A549 treated with CpdA at 1 μM for 4 hours (cell line): Measurements from ENCODE around the gene CDYL. TPM values are rescaled to one million over a fixed set of nuclear protein-coding genes. Genes with fewer than 3 reads are reported as not detected.

Source experiments
- total RNA-seq: library from RNA; stranded (reverse); fragments of 200-300 nt; extraction: Qiagen RNA extraction; gene quantifications from 5 replicates; pipeline ENCODE4 v1.2.3, GENCODE V29; 2022; ENCODE audit warnings: low read depth

The CDYL gene
- total RNA-seq: 30.5 to 34.0 TPM (median 33.8 TPM) in 5 replicates

GRCh38 chr6:4776131-4776492 lies at the start of gene CDYL:
Gene CDYL, plus strand, starts transcription at chr6:4776404. Its CDS starts 380 bp downstream, at chr6:4776784.

GRCh38 chr6:5003604-5004372 lies 227.6 kb downstream of the CDYL start, which contains the start of gene RPP40:
Gene RPP40, minus strand, starts transcription at chr6:5004037. Its CDS starts 35 bp downstream, at chr6:5004002.

Other genes starting within 250 kb of the CDYL start
- 22.1 to 33.9 TPM (median 26.6 TPM) in 5 replicates for gene RPP40, start 227.6 kb downstream of the CDYL start, total RNA-seq